GM13976 (cell line): Measurements from ENCODE around the gene HYI.
"Not testable (repeated sequence)": the region's sequence is repeated elsewhere in the genome, so short reads cannot be mapped to it uniquely, and the experiment has no call there.

ENCODE experiments used
- DNase-seq: peaks from one replicate; pipeline ENCODE4 v3.0.0; 2012; ENCODE audit warnings: low spot score
- in situ Hi-C: fragments of 300-500 bp; cut with MboI; formaldehyde crosslinking; loops from one replicate; pipeline ENCODE4 v1.12.0; 2022; ENCODE audit warnings: low sequenced_read_pairs, mixed read lengths, inconsistent platforms; ENCODE audit not compliant: unreplicated experiment
- TF ChIP-seq, protein P1 (sequence below): IDR thresholded peaks from 2 replicates; pipeline ENCODE4 v1.5.1; 2012; ENCODE audit warnings: borderline replicate concordance, mild to moderate bottlenecking; ENCODE audit not compliant: insufficient read depth; ENCODE audit errors: extremely low read depth, missing control alignments, control extremely low read depth

HYI gene

DNA sequence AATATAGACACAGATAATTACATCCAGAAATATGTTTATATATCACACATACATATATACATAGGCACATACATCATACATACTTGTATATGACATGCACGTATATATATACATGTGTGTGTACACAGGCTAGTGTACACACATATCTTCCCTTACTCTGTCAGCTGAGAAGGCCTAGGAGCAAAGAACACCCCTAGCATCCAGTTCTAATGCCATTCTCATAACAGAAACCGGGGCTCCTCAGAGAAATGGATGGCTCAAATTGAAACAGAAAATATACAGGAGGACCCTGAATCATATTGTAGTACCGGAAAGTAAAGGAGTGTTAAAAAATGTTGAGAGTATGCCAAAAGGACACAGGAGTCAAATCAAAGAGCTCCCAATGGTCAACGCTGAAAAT, 19.7 kb upstream of the HYI start:
- in situ Hi-C loops: no loop called here
- no peak for DNase-seq
- TF ChIP-seq, protein P1, sequence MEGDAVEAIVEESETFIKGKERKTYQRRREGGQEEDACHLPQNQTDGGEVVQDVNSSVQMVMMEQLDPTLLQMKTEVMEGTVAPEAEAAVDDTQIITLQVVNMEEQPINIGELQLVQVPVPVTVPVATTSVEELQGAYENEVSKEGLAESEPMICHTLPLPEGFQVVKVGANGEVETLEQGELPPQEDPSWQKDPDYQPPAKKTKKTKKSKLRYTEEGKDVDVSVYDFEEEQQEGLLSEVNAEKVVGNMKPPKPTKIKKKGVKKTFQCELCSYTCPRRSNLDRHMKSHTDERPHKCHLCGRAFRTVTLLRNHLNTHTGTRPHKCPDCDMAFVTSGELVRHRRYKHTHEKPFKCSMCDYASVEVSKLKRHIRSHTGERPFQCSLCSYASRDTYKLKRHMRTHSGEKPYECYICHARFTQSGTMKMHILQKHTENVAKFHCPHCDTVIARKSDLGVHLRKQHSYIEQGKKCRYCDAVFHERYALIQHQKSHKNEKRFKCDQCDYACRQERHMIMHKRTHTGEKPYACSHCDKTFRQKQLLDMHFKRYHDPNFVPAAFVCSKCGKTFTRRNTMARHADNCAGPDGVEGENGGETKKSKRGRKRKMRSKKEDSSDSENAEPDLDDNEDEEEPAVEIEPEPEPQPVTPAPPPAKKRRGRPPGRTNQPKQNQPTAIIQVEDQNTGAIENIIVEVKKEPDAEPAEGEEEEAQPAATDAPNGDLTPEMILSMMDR: no peak

DNA sequence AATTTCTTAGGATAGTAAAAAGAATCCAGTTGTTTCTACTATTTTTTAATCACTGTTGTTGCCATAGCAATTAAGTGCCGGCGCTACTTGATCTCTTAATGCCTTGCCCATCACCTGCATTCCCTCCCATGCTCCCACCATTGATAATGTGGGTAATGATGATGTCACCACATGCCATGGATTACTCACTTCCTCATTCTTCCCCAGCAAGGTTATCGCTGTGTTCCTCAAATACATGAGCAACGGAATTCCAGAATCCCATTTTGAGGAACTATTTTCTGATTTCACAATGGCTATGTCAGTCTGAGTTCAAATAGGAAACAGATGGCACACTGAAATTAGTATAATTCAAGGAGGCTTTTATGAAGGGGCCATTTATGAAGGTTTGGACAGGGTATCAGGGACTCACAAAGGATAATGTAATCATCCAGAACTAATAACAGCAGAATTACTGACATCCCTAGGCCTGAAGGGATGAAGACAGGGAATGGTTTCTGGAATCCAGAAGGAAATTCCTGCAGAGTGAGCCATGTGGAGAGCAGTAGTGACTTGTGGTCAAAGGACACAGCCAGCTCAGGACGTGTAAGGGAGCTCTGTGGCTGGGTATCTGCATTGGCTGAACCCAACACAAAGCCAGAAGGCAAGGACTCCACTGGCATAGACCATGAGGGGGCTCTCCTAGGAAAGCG, 18.9 kb upstream of the HYI start:
- in situ Hi-C loops, DNase-seq: not testable (repeated sequence)

DNA sequence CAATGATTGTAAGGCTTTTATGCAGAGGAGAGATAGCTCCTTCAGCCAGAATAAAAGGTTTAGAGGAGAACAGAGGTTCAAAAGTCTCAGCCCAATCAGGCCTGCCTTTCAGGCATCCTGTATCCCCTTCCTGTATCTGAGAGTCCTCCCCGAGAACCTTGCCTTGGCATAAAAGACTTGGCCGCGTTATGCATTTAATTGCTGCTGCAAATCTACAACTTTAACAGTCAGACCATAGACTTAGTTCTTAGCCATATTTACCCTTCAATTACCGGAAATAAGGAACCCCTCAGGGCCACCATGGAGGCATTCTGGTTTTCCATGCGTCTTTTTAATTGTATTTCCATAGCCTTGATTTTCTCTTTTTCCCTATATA, 18.3 kb upstream of the HYI start:
- TF ChIP-seq, protein P1: no peak
- in situ Hi-C loops: no loop called here
- no peak for DNase-seq

DNA sequence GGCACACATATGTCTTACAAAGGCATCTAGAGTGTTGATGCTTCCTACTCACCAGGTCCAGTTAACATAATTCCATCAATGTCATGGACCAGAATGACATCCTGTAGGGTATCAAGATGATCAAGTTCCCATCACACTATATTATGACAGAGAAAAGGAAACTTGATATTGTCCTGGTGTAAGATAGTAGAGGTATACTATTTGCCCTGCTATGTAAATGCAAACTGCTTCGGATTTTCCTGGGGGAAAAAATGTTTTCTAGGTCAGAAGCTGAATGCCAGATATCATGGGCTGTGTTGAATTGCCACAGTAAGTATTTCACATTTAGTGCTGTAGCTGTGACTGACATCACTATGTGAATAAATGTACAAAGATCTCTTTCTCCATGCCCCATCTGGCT, 16.2 kb upstream of the HYI start:
- in situ Hi-C loops: no loop called here
- TF ChIP-seq, protein P1: no peak
- DNase-seq: no peak

DNA sequence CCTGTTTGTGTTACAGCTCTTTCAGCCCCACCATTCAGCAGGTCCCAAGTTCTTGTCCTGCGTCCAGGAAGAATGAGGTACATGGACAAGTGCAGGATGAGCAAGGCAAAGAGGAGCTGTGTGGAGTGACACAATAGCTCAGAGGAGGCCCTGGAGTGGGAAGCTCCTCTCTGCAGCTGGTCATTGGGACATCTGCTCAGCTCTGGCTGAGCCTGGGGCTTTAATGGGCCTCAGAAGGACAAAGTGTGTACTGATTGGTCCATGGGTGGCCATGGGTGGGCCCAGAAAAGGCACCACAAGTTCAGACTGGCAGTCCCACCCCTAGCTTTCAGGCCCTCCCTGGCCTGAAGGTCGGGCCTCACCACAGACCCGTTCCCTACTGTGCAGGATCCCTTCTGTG, 14.7 kb upstream of the HYI start:
- TF ChIP-seq, protein P1: no peak
- DNase-seq: no peak
- in situ Hi-C loops: no loop called here

DNA sequence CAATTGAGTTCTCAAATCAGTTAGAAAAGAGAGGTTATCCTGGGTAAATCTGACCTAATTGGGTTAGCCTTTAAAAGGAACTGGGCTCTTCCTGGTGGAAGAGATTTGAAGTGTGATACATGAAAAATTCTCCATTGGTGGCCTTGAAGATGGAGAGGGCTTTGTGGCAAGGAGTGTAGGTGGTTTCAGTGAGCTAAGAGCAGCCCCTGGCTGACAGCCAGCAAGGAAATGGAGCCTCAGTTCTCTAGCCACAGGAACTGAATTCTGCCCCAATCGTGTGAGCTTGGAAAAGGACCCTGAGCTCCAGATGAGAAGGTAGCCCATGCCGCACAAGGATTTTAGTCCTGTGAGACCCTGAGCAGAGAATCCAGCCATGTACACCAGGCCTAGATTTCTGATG, 12.7 kb upstream of the HYI start:
- TF ChIP-seq, protein P1: no peak
- in situ Hi-C loops: no loop called here
- no peak for DNase-seq

DNA sequence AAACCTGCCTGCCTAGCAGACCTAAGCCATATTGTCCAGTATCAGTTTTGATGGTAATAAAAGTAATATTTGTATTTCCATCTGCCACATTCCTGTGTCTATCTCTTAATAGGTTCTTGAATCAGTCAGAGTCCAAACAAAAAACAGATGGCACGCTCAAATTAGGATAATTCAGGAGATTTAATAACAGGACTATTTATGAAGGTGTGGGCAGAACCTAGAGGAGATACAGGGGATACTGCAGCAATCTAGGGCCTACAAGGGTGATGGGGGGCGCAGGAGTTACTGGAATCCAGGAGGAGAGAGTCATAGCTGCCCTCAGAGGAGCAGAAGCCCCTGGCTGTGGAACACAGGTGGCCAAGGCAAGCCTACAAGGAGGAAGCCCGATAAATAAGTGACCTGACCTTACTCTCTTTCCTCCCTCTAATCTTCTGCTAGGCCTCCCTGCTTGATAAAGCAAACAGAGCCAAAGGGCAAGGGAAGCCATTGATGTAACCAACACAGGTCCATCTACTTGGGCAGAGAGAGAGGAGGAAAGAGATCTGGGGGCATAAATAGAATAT, 11.9 kb upstream of the HYI start:
- no peak for DNase-seq
- TF ChIP-seq, protein P1: no peak
- in situ Hi-C loops: no loop called here
